PC-3 (cell line): Measurements from ENCODE around the gene PIGA.
A peak's percentile ranks its signal among the peaks of the same experiment; 100 is the strongest.

Experiments
- CTCF ChIP-seq: fragments of 300-600 bp; sonication (generic); conservative IDR thresholded peaks from 2 replicates; pipeline ENCODE4 v1.5.1; 2017; ENCODE audit warnings: antibody characterized with exemption, low read depth, mild to moderate bottlenecking, low read length
- EZH2 ChIP-seq: fragments of 300-600 bp; sonication (generic); IDR thresholded peaks from one replicate; pipeline ENCODE4 v1.6.1; 2017; ENCODE audit warnings: antibody characterized with exemption, mild to moderate bottlenecking, low read length; ENCODE audit not compliant: unreplicated experiment

GRCh38 chrX:15299941-15300851 lies 35.1 kb downstream of the PIGA start:
- TF ChIP-seq CTCF (peak; percentile 71), EZH2 (no peak)
